ENCODE data around the gene APOBR.

APOBR gene

DNA sequence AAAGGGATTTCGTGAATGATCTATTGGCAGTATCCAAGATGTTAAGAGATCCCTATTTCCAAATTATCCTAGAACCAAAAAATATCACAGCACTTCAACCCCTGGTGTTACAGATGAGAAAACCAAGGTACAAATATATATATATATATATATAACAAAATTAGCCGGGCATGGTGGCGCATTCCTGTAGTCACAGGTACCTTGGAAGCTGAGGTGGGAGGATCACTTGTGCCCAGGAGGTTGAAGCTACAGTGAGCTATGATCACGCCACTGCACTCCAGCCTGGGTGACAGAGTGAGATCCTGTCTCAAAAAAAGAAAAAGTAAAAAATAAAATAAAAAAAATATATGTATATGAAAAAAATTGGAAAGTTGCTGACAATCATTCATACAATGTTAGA is 1.9 kb upstream of the APOBR start:
- H3K27me3 ChIP-seq (replicated peaks; ENCODE audit: control insufficient read depth, insufficient read depth, low read length) = no peaks in the 10 kb centered on the region
- DNase-seq (ENCODE audit: extremely low read depth, insufficient read length) = no peak
- TF ChIP-seq, protein P1, sequence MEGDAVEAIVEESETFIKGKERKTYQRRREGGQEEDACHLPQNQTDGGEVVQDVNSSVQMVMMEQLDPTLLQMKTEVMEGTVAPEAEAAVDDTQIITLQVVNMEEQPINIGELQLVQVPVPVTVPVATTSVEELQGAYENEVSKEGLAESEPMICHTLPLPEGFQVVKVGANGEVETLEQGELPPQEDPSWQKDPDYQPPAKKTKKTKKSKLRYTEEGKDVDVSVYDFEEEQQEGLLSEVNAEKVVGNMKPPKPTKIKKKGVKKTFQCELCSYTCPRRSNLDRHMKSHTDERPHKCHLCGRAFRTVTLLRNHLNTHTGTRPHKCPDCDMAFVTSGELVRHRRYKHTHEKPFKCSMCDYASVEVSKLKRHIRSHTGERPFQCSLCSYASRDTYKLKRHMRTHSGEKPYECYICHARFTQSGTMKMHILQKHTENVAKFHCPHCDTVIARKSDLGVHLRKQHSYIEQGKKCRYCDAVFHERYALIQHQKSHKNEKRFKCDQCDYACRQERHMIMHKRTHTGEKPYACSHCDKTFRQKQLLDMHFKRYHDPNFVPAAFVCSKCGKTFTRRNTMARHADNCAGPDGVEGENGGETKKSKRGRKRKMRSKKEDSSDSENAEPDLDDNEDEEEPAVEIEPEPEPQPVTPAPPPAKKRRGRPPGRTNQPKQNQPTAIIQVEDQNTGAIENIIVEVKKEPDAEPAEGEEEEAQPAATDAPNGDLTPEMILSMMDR (IDR thresholded peaks at IDR 0.05; ENCODE audit: insufficient read depth, low read length, poor library complexity, severe bottlenecking) = no peak
- peak overlapping the region; percentile 80 for H3K4me3 ChIP-seq (replicated peaks; ENCODE audit: low read depth, low read length)
- H3K36me3 ChIP-seq (ENCODE audit: control insufficient read depth, insufficient read depth, low read length) = peaks cover under 1% of the 10 kb centered on the region; the same call in 1 of the 2 replicates

DNA sequence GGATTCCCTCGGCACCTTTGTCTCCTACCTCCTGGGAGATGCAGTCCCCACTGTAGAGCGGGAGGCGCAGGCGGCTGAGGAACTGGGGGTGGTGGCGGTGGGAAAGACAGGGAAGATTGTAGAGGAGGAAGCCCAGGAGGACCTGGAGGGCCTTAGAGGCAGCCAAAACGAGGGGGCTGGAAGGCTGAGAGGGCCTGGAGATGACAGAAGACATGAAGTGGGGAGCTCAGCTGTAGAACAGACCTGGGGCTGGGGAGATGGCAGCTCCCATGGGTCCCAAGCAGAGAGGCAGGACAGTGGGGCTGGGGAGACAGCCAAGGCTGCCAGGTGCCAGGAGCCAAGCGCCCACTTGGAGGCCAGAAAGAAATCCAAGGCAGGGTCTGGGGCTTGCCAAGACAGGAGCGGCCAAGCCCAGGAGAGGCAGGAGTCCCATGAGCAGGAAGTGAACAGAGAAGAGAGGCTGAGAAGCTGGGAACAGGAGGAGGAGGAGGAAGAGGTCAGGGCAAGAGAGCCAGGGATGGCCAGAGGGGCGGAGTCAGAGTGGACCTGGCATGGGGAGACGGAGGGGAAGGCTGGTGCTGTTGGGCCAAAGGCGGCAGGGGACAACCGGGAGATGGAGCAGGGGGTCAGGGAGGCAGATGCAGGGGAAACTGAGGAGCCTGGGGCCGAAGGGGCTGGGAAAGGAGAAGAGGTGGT is 803 bp downstream of the APOBR start:
- TF ChIP-seq, protein P1 (IDR thresholded peaks at IDR 0.05; ENCODE audit: insufficient read depth, low read length, poor library complexity, severe bottlenecking) = no peak
- Histone ChIP-seq H3K4me3 (replicated peaks; ENCODE audit: low read depth, low read length) (0 out of 2 replicates have a peak overlapping the region, but pooled peaks have one; percentile 16), H3K27me3 (replicated peaks; ENCODE audit: control insufficient read depth, insufficient read depth, low read length) (no peaks in the 10 kb centered on the region), H3K36me3 (ENCODE audit: control insufficient read depth, insufficient read depth, low read length) (no peaks in the 10 kb centered on the region)
- no peak for DNase-seq (ENCODE audit: extremely low read depth, insufficient read length)

DNA sequence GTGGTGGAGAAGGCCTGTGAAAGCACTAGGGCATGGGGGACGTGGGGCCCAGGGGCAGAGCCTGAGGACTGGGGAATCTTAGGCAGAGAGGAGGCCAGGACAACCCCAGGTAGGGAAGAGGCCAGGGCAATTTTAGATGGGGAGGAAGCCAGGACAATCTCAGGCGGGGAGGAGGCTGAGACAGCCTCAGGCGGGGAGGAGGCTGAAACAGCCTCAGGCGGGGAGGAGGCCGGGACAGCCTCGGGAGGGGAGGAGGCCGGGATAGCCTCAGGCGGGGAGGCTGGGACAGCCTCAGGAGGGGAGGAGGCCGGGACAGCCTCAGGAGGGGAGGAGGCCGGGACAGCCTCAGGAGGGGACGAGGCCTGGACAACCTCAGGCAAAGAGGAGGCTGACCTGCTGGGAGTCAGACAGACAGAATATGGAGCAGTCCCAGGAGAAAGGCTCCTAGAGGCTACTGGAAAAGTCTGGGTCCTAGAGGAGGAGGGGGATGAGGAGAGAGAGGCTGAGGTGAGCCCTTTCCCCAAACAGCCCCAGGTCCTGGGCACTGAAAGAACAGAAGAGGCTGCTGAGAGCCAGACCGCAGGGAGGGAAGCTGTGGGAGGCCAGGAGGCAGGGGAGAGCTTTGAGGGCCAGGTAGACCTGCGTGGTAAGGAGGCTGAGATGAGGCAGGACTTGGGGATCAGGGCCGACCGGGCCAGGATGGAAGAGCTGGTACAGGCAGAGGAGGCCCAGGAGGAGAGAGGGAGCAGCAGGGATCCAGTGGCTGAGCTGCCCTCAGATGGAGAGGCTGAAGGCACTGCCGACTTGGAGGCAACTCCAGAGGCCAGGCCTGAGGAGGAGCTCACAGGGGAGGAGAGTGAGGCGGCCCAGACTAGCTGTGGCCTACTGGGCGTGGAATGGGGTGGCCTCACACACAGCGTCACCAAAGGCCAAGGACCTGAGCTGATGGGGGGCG is 1.6 kb downstream of the APOBR start:
- DNase-seq (ENCODE audit: extremely low read depth, insufficient read length) = no peak
- H3K27me3 ChIP-seq (replicated peaks; ENCODE audit: control insufficient read depth, insufficient read depth, low read length) = no peaks in the 10 kb centered on the region
- no peaks in the 10 kb centered on the region for H3K36me3 ChIP-seq (ENCODE audit: control insufficient read depth, insufficient read depth, low read length)
- TF ChIP-seq, protein P1 (IDR thresholded peaks at IDR 0.05; ENCODE audit: insufficient read depth, low read length, poor library complexity, severe bottlenecking) = no peak
- H3K4me3 ChIP-seq (replicated peaks; ENCODE audit: low read depth, low read length) = no peak overlapping the region

DNA sequence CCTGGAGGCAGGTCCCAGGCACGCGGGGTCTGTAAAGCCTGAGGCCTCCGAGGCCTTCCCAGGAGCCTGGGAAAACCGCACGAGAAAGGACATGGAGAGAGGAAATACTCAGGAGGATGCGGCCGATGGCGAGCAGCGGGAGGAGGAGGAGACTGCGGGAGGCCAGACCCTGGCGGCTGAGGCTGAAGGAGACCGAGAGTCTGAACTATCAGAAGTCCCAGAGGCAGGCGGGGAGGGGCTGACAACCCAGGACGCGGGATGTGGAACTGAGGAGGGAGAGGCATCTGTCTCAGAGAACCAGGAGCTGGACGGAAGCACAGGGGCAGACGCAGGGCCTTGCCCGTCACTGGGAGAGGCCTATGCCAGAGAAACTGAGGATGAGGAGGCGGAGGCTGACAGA is 2.4 kb downstream of the APOBR start:
- H3K4me3 ChIP-seq (replicated peaks; ENCODE audit: low read depth, low read length) = no peak overlapping the region
- TF ChIP-seq, protein P1 (IDR thresholded peaks at IDR 0.05; ENCODE audit: insufficient read depth, low read length, poor library complexity, severe bottlenecking) = no peak
- H3K27me3 ChIP-seq (replicated peaks; ENCODE audit: control insufficient read depth, insufficient read depth, low read length) = no peaks in the 10 kb centered on the region
- no peaks in the 10 kb centered on the region for H3K36me3 ChIP-seq (ENCODE audit: control insufficient read depth, insufficient read depth, low read length)
- DNase-seq (ENCODE audit: extremely low read depth, insufficient read length) = no peak

DNA sequence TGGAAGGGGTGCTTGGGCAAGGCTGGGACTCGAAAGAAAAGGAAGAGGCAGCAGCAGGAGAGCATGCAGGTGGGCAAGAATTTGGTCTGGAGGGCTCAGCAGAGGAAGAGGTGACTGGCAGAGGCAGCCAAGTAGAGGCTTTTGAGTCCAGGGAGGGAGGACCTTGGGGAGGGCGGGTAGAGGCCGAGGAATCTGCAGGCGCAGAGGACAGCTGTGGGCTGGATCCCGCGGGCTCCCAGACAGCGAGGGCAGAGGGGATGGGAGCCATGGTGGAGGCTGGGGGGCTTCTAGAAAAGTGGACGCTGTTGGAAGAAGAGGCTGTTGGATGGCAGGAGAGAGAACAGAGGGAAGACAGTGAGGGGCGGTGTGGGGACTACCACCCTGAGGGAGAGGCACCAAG is 2.9 kb downstream of the APOBR start:
- no peak for DNase-seq (ENCODE audit: extremely low read depth, insufficient read length)
- TF ChIP-seq, protein P1 (IDR thresholded peaks at IDR 0.05; ENCODE audit: insufficient read depth, low read length, poor library complexity, severe bottlenecking) = no peak
- H3K4me3 ChIP-seq (replicated peaks; ENCODE audit: low read depth, low read length) = no peak overlapping the region
- no peaks in the 10 kb centered on the region for H3K27me3 ChIP-seq (replicated peaks; ENCODE audit: control insufficient read depth, insufficient read depth, low read length)
- H3K36me3 ChIP-seq (ENCODE audit: control insufficient read depth, insufficient read depth, low read length) = no peaks in the 10 kb centered on the region
